ENCODE measurements around the gene MN1. TPM values are rescaled to one million over a fixed set of nuclear protein-coding genes. Genes with fewer than 3 reads are reported as not detected.
A peak's percentile ranks its signal among the peaks of the same experiment; 100 is the strongest.

Gene MN1
- total RNA-seq, 1 donor from 2014 or later, result 0.13 TPM

DNA sequence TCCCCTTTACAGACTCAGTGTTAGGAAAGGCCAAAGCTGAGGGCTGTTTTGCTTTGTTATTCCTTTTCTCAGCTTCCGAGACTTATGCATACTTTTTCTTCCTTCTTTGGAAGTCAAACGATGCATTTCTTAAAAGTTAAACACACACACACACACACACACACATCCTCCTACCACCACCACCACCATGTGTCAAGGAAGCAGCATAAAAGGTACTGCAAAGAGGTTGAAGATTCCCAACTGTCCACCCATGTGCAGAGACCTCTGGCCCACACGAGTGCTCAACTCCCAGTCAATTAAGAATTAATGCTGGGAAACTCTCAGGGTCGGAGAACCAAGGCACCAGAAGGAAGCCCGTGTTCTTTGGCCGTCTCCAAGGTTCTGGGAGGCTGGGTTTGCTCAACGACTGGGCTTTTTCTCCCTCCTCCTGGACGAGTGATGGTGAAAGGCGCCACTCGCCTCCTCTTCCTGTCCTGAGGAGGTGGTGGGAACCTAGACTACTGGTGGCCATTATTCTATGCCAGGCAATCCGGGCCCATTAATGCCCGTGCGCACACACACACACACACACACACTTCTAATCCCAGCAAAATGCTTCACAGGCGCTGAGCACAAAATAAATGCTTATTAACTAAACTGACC, 15.1 kb downstream of the MN1 start:
- DNase-seq (ENCODE audit: low read depth in 2 of 2), result no peak

DNA sequence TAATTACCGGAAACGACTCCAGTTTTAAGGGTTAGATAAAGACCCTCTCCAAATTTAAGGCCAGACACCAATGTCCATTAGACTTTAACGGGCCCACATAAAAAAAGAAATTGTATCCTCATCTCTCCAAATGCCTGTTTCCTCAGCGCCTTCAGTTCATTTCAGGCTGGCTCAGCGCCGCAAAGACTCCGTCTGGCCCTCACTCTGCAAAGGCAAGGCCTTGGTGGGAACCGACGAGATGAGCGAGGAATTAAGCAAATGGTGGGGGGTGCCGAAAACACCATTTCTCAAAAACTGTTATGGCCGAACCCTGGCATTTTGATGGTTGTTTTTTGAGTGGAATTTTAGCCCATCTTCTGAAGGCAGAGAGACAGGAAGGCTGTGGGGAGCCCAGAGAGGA, 15.7 kb downstream of the MN1 start:
- no peak for DNase-seq (ENCODE audit: low read depth in 2 of 2)

DNA sequence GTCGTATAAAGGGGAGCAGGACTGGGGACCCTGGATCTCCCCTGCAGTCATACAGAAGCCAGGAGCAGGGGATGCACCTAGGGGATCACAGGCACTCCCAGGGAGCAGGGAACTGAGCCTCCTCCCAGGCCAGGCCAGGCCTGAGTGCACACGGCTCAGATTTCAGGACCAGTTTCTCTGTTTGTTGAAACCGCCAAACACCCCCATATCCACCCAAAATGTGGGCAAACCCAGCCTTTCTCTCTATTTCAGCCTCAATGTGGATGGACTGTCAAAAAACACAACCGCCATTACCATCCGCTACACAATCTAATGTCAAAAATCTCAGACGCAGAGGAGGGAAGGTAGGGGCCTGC, 17.5 kb downstream of the MN1 start:
- DNase-seq (ENCODE audit: low read depth in 2 of 2), result no peak

DNA sequence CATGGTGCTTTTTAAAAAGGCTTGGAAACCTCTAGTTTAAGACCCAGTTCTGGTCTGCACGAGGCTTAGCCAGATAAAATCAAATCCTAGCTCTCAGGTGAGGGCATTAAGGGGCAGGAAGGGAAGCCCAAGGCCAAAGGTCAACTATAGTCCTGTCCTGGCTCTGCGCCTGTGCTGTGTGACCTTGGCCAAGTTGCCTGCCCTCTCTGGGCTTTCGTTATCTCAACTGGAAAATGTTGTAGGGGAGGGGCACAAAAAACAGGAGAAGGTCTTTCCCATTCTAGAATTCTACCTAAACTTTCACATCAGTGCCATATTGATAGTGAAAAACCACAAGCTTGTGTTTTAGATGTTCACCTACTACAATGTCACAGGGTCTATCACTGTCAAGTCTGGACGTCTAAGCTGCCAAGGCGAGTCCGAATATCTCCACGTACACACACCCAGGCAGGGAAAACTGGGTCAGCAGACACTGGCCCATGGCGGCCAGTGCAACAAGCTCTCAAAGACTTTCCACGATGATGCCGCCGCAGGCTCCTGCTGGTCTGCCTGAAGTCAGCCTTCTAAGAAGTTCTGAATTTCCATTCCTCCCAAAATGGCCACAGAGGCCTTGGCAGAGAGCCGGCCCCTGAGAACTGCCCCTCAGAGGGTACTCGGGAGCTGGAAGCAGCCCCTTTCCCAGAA, 18.0 kb downstream of the MN1 start:
- no peak for DNase-seq (ENCODE audit: low read depth in 2 of 2)

DNA sequence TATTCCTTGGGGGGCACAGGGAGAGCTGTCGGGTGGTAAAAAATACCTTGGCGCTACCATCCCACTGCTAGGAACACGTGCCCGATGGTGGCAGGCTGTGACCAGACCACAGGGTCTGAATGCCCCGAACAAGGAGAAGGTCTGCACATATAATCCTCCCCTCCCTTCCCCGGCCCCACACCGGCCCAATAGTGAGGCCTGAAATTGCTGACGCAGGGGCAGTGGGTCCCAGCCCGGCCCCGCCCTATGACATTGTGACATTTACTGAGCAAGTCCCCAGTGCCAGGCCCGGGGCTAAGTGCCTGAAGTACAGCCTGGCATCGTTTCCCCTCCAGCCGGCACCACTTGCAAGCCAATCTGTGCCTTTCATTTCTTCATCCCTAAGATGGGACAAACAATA, 19.5 kb downstream of the MN1 start:
- no peak for DNase-seq (ENCODE audit: low read depth in 2 of 2)

DNA sequence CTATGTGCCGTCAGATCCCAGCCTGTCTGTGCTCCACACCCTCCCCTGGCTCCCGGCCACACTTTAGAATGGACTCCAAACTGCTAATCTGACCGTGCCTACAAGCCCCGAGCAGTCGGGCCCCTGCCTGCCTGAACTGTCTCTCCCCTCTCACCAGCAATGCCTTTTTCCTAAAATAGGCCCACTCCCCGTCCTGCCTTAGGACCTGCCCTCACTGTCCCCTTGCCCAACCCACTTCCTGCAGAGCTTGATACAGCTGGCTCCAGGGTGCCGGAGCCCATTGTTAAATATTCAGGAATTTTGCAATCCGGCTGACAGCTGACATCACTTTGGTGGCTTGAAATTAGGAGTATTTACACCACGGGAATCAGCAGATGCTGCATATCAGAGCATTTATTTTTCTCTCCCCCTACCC, 21.4 kb downstream of the MN1 start:
- DNase-seq (ENCODE audit: low read depth in 2 of 2), result peak in 1 of 2 donors; percentile 18

DNA sequence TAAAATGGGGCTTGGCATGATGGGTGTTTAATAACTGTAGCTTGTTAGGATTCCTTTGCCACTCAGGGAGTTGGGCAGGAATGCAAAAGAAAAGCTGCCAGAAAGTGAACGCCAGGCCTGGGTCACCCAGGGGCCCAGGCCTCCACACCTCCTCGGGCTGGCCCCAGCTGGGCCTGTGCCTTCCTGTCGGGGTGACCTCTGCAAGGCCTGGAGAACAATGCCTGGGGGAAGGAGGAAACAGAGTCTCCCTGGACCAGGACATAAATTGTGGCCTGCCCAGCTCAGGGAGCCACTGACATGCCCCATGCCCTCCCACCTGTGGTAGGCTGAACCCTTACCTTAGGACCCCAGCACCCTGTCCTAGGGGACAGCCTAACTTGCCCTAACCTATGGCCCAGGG, 21.9 kb downstream of the MN1 start:
- peak in 1 of 2 donors; percentile 29 for DNase-seq (ENCODE audit: low read depth in 2 of 2)

DNA sequence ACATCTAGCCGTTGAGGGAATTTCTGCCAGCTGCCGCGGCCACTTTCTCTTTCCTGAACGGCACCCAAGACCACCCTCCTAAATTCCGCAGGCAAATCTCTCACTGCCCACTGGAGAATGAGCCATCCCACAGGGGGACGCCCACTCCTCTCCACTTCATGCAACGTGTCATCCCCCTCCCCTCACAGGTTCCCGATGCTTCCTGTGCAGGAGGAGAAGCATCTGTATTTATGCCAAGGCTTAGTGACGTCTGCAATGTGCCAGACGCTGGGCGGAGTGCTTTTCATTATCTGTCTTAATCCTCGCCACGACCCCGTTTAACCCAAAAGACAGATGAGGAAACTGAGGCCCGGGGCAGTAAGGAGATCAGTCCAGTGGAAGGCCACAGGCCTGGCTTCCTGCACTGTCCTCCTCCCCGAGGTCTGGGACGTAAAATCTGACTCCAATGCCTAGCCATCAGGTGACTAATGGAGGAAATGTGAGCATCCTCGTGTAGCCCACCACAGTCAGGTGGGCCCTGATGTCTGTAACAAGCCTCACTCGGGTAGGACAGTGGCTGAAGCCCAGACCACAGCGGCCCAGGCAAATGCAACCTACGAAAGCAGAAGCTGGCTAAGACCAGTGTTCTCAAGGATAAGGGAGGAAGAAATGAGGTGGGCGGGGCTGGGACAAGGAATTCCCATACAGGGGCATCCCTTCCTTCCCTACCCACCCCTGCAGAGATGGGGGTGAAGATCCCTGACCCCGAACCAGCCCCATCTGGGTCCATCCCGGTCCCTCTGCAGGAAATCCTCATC, 23.1 kb downstream of the MN1 start:
- no peak for DNase-seq (ENCODE audit: low read depth in 2 of 2)

DNA sequence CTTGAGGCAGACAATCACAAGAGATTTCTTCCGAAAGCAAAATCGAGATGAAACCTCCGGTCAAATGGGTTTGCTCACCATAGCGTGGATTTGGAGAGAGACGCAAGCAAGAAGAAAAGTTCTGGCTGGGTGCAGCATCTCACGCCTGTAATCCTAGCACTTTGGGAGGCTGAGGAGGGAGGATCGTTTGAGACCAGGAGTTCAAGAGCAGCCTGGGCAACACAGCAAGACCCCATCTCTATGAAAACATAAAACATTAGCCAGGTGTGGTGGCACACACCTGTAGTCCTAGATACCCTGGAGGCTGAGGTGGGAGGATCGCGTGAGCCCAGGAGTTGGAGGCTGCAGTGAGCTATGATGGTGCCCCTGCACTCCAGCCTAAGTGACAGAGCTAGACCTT, 24.4 kb downstream of the MN1 start:
- DNase-seq (ENCODE audit: low read depth in 2 of 2), result no peak

DNA sequence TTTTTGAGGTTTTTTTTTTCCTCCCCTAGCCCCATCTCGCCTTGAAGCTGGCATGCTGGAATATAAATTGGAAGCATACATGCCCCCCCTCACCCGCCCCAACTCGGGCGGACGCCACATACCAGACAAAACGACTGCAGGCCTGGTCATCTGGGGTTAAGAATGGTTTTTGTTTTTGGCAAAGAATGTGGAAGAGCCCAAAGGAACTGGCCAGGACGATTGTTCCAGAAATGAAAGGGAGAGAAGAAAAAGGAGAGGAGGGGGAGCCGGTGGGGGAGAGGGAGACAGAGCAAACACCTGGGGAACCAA, 25.0 kb downstream of the MN1 start:
- no peak for DNase-seq (ENCODE audit: low read depth in 2 of 2)

DNA sequence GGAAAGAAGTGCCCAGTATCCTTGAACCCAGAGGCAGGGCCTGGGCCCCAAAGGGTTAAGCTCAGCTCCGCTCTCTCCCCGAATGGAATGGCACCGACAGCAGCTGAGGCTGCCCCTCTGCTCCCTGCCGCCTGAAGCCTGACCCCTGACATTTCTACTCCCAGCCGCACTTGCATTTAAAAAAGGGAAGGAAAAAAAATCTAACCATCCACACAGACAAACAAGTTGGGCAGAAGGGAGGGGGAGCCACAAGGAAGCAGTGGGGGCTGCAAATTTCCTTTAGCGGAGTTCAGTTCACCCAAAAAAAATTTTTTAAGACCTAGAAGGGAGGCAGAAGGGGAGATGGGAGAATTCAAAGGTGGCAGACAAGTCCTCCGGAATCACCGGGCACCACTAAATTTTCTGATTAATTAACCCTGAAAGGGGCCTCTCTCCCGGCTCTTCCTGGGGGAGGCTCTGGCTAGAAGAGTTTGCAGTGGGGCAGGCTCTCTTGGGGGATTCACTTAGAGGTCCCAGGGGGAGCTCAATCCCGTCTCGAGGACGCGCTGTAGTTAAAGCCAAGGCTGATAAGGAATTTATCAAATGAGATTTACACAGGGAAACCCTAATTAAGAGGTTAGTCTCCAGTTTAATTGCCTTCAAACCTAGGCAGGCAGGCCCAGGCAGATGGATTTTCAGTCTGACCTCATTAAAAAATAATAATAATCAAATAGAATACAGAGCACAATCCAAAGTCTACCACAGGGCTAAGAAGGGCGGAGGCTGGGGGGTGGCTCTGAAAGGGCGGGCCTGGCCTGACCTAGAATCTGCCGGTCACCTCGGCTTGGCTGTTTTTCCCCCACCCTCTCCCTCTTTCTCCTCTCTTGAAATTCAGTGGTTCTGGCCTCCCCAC, 25.6 kb downstream of the MN1 start:
- peak in 1 of 2 donors; percentile 6 for DNase-seq (ENCODE audit: low read depth in 2 of 2)

DNA sequence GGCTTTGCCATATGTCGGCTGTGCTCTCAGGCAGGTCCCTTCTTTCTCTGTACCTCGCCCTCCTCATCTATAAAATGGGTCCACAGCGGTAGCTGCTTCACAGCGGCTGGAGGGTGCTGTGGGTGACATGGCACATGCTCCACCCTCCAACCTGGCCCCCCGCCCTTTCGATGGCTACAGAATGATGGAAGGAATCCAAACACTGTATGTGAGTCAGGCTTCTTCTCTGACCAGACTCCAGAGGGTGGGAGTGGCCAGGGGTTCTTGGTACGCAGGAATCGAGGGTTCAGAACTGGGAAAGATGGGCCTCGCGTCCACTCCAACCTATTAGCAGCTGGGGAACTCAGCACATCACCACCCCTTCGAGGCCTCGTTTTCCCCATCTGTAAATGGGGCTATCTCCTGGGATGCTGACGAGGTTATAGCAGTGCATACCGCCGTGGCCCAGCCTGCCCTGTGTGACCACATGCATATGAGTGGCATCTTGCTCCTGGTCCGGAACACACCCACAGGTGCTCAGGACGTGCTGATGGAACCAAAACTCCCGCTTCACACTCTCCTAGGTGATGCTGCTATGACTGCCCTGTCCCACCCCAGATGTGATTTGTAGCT, 26.4 kb downstream of the MN1 start:
- no peak for DNase-seq (ENCODE audit: low read depth in 2 of 2)

DNA sequence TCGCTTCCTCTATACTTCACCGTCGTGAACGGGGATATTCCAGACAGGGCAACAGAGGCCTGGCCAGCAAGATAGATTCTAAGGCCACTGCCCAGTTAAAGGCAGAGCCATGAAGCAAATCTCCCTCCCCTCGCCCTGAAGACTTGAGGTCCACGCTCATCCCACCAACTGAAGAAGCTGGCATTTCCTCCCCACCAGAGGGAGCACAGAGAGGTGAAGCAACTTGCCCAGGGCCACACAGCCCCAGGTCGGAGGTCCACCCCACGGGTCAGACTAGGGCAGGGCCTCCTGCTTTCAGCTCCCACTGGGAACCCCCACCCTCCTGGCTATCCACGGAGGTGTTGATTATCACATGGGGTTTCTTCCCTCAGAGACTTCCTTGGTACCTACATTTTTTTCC, 27.4 kb downstream of the MN1 start:
- DNase-seq (ENCODE audit: low read depth in 2 of 2), result no peak

DNA sequence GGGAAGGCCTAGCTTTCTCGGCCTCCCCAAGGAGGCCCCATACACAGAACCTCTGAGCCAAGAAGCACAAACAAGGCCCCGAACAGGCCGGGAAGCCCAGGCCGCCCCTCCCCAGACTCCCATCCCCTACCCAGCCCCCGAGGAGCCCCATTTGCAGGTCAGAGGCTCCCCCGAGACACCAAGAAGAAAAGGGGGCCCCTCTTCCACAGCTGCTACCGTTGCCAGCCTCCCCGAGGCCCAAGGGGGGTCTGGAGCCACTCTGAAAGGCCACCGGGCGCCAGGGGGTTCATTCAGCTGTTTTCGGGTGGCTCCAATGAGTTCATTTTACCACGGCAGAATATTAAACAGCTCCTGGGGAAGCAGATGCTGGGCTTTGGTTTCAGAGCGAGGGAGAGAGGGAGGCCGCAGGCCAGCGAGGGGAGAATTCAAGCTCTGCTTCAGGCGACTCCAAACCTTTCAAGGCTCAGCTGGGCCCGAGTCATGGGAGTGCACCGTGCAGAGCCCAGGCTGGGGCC, 28.5 kb downstream of the MN1 start:
- no peak for DNase-seq (ENCODE audit: low read depth in 2 of 2)

DNA sequence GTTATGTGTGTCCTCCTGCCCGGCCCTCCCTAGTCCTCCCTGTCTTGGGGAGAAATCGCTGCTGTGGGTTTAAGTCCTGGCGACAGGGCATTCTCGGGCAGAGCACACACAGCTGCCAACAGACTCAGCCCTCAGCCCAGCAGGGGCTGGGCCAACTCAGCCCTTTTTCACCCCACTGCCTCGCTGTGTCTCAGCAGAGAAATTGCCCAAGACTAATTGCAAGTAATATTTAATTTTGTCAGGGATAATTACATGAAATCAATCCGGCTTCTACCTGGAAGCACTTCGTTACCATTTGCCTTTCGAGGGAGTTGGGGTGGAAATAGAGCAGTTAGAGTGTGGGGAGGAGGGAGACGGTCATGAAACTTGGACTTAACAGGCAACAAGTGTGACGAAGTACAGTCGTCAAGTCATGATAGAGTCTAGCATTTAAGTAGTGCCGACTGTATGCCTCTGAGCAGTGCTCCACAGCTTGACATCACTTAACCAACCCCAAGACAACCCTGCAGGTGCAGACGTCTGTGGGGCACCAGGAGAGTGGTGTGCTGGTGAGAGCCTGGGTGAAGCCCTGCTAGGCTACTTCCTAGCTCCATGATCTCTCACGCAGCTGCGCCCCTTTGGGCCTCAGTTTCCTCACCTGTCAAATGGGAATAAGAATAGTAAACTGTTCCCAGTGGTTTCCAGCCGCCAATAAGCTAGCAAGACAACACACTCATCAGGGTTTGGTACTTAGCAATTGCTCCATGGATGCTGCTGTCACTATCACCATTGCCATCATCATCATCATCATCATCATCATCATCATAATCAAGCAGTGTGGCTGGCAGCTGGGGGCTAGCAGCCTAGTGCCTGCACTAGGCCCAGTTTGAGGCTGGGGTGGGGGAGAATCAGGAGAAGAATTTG, 29.2 kb downstream of the MN1 start:
- no peak for DNase-seq (ENCODE audit: low read depth in 2 of 2)

DNA sequence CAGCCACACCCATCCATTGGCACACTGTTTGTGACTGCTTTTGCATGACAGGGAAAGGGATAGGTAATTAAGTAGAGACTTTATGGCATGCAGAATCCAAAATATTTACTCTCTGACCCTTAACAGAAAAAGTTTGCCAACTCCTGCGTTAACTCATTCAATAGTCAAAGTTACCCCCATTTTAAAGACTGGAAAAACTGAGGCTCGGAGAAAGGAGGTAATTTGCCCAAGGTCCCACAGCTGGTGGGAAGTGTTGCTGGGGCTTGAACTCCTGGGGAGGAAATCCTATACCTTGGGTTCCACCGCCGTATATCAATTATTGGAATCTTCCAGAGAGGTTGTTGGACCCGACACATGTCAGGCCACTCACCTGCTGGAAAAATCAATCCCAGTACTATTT, 29.9 kb downstream of the MN1 start:
- DNase-seq (ENCODE audit: low read depth in 2 of 2), result no peak

DNA sequence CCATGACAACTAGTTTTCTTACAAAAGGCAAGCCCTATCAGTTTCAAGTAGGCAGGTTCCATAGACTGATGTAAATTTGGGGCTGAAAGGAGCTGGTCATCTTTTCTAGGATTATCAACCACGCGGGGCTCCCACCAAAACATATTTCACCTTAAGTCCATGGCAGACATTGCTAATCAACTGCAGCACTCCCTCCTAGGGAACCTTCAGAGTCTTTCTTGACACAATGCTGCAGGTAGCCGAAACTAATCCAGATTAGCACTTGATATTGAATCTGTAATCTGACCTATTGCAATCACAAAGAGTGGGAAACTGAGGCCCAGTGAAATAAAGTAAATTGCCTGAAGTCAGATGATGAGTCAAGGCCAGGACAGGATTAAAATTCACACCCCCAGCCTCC, 32.5 kb downstream of the MN1 start:
- DNase-seq (ENCODE audit: low read depth in 2 of 2), result no peak

DNA sequence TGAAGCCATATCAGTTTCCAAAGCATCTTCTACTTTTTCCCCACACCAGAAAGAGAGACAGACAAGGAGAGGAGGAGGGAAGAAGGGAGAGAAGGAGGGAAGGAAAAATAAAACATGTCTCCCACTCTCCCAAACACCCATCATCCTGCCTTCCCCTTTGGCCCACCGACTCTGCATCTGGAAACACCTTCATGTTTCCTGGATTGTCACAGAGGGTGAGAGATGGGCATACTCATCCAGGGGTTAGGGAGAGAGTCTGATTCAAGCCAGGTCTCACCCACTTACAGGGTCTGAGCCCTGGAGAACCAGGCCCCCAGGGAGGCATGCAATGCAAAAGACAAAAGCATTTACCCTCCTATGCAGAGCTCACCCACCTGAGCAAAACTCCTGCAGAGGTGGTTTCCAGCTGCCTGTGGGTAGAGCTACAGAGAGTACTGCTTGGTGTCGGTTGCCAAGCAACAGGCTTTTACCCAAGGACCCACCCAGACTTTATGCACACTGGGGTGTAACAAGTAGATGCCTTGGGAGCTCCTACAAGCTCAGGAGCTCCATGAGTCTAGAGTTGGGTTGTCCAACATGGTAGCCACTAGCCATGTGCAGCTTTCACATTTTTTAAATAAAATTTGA, 33.4 kb downstream of the MN1 start:
- DNase-seq (ENCODE audit: low read depth in 2 of 2), result no peak

DNA sequence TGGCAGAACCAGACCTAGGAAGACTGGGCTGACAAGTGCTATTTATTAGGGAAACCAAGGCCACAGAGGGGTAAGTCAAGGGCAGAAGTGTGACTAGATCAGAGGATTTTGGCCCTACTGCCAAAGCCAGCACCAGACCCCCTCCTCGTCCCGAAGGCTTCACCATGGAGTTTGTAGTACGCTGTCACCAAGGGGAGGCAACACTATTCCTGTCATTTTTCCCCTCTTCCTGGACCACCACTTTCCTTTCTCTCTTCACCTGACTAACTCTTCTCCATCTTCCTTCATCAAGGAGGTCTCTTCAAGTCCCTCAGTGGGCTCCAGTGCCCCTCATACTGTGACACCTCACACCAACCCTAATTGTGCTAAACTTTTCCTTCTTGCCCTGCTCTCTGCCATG, 34.9 kb downstream of the MN1 start:
- no peak for DNase-seq (ENCODE audit: low read depth in 2 of 2)

All from dermis microvascular lymphatic vessel endothelial cell (primary cell).